A673 (cell line): ENCODE data around the gene RORC. TPM values are rescaled to one million over a fixed set of nuclear protein-coding genes. Genes with fewer than 3 reads are reported as not detected.

Experiments
- BruUV-seq: library from RNA; stranded (reverse); fragments of 400-500 nt; replicated peaks from 2 replicates; lab custom pipeline; 2021; lab: Mats Ljungman, UMichigan
- CTCF ChIA-PET: fragments of 300-600 bp; sonication (Branson Sonifier 250); formaldehyde crosslinking; loops from one replicate; lab custom pipeline; 2022; ENCODE audit warnings: antibody characterized with exemption; lab: Charles Lee
- POLR2A ChIA-PET: fragments of 300-600 bp; sonication (Branson Sonifier 250); formaldehyde crosslinking; loops from one replicate; lab custom pipeline; 2022; ENCODE audit warnings: antibody characterized with exemption; ENCODE audit not compliant: low non-redundant PET; lab: Charles Lee
- DNase-seq: peaks from one replicate; pipeline ENCODE4 v3.0.0-alpha.2; 2015; ENCODE audit warnings: low spot score
- H3K27ac ChIP-seq: fragments of 200-600 bp; sonication (generic); 2 replicates; pipeline ENCODE4 v1.5.1; 2016; ENCODE audit warnings: mixed run types, low read depth, mild to moderate bottlenecking, mixed read lengths, antibody characterized with exemption, low read length; ENCODE audit not compliant: poor library complexity, severe bottlenecking
- H3K27me3 ChIP-seq: fragments of 200-600 bp; sonication (generic); replicated peaks from 2 replicates; pipeline ENCODE4 v1.6.1; 2017; ENCODE audit warnings: mixed run types, low read depth, mild to moderate bottlenecking, mixed read lengths, antibody characterized with exemption, low read length; ENCODE audit not compliant: insufficient read depth, poor library complexity
- H3K36me3 ChIP-seq: fragments of 200-600 bp; sonication (generic); 2 replicates; pipeline ENCODE4 v1.6.1; 2016; ENCODE audit warnings: mixed run types, mild to moderate bottlenecking, mixed read lengths, antibody characterized with exemption, low read length; ENCODE audit not compliant: insufficient read depth, poor library complexity, severe bottlenecking
- H3K4me1 ChIP-seq: fragments of 200-600 bp; sonication (generic); 2 replicates; pipeline ENCODE4 v1.6.1; 2017; ENCODE audit warnings: mixed run types, mild to moderate bottlenecking, mixed read lengths, antibody characterized with exemption, low read length; ENCODE audit not compliant: insufficient read depth, poor library complexity, severe bottlenecking
- H3K4me3 ChIP-seq: fragments of 200-600 bp; sonication (generic); 2 replicates; pipeline ENCODE4 v1.5.1; 2016; ENCODE audit warnings: low read depth, mixed run types, mild to moderate bottlenecking, mixed read lengths, low read length; ENCODE audit not compliant: poor library complexity, severe bottlenecking
- H3K9me3 ChIP-seq: fragments of 200-600 bp; sonication (generic); 2 replicates; pipeline ENCODE4 v1.6.1; 2016; ENCODE audit warnings: mixed run types, low read depth, mild to moderate bottlenecking, mixed read lengths, antibody characterized with exemption, low read length; ENCODE audit not compliant: poor library complexity, severe bottlenecking
- CTCF ChIP-seq: fragments of 300-800, 200-600 bp; sonication (generic); conservative IDR thresholded peaks from 2 replicates; pipeline ENCODE4 v1.5.1; 2017; ENCODE audit warnings: low read depth, mild to moderate bottlenecking, antibody characterized with exemption, low read length, moderate library complexity, mixed read lengths
- EZH2 ChIP-seq: fragments of 200-600 bp; sonication (generic); IDR thresholded peaks from 2 replicates; pipeline ENCODE4 v1.6.1; 2017; ENCODE audit warnings: borderline replicate concordance, low read depth, mild to moderate bottlenecking, mixed read lengths, antibody characterized with exemption, low read length; ENCODE audit not compliant: poor library complexity, severe bottlenecking
- intact Hi-C: fragments of 100-400 bp; cut with micrococcal nuclease; formaldehyde crosslinking; loops from one replicate; pipeline ENCODE4 v1.10.0; 2022; ENCODE audit not compliant: unreplicated experiment
- total RNA-seq: library from RNA; stranded (reverse); gene quantifications from 2 replicates; pipeline ENCODE4 v1.2.3, GENCODE V29; 2021

RORC gene
- total RNA-seq, 1 experiment from 2014 or later, result not detected

- Histone ChIP-seq H3K27ac (no peak overlapping the region), H3K9me3 (no peaks in the 10 kb centered on the region), H3K27me3 (peaks cover 19% of the 10 kb centered on the region), H3K36me3 (no peaks in the 10 kb centered on the region), H3K4me3 (no peak overlapping the region), H3K4me1 (no peaks in the 10 kb centered on the region)
- POLR2A ChIA-PET, result no interaction called here
- no TSS peak for BruUV-seq
- TF ChIP-seq EZH2, result no peak
- TF ChIP-seq CTCF, result no peak
- CTCF ChIA-PET, result no interaction called here
- intact Hi-C loops, result no loop called here
- DNase-seq, result no peak
Measured at GRCh38 chr1:151809985-151810556, 21.5 kb downstream of the RORC start.

- no peak overlapping the region for H3K4me3 ChIP-seq
- intact Hi-C loops, result no loop called here
- BruUV-seq, result no TSS peak
- no peaks in the 10 kb centered on the region for H3K9me3 ChIP-seq
- ChIA-PET CTCF (no interaction called here), POLR2A (no interaction called here)
- no peaks in the 10 kb centered on the region for H3K36me3 ChIP-seq
- H3K27ac ChIP-seq, result no peak overlapping the region
- H3K4me1 ChIP-seq, result no peaks in the 10 kb centered on the region
- TF ChIP-seq EZH2 (no peak), CTCF (no peak)
- no peak for DNase-seq
- peaks cover 26% of the 10 kb centered on the region for H3K27me3 ChIP-seq
Measured at GRCh38 chr1:151809290-151809984, 22.2 kb downstream of the RORC start.

- ChIA-PET POLR2A (no interaction called here), CTCF (no interaction called here)
- Histone ChIP-seq H3K4me1 (no peaks in the 10 kb centered on the region), H3K4me3 (no peak overlapping the region), H3K27ac (no peak overlapping the region), H3K9me3 (no peaks in the 10 kb centered on the region), H3K27me3 (peaks cover 42% of the 10 kb centered on the region), H3K36me3 (no peaks in the 10 kb centered on the region)
- TF ChIP-seq CTCF (no peak), EZH2 (no peak)
- intact Hi-C loops, result no loop called here
- no peak for DNase-seq
- BruUV-seq, result no TSS peak
Measured at GRCh38 chr1:151807766-151808165, 23.8 kb downstream of the RORC start.
